LNCAP (cell line): Measurements from ENCODE around the gene FGGY.

Source experiments
- CTCF ChIP-seq: fragments of 450-650 bp; IDR thresholded peaks from 2 replicates; pipeline ENCODE4 v1.5.1; 2017; ENCODE audit warnings: mild to moderate bottlenecking

FGGY gene

GRCh38 chr1:59574085-59574484 is 277.2 kb downstream of the FGGY start:
- no peak for TF ChIP-seq CTCF

GRCh38 chr1:59577774-59578173 is 280.9 kb downstream of the FGGY start:
- TF ChIP-seq CTCF, result no peak

GRCh38 chr1:59579222-59579621 is 282.3 kb downstream of the FGGY start:
- no peak for TF ChIP-seq CTCF

GRCh38 chr1:59580257-59580656 is 283.4 kb downstream of the FGGY start:
- TF ChIP-seq CTCF, result no peak

- no peak for TF ChIP-seq CTCF
These were observed 296.0 kb downstream of the FGGY start for GRCh38 chr1:59592924-59593323.

GRCh38 chr1:59593798-59594790 is 297.2 kb downstream of the FGGY start:
- TF ChIP-seq CTCF, result no peak

GRCh38 chr1:59595774-59596173 is 298.9 kb downstream of the FGGY start:
- TF ChIP-seq CTCF, result no peak
